Mesenchymal stem cell (in vitro differentiated cells and primary cell): ENCODE data around the gene RIPPLY2.

Experiments used
- DNase-seq: peaks from one replicate; pipeline ENCODE4 v3.0.0-alpha.2; 2013
- H2AFZ ChIP-seq: one replicate; pipeline ENCODE4 v1.6.1; 2013; ENCODE audit warnings: low read depth, mild to moderate bottlenecking, control low read depth, inconsistent platforms, low read length, moderate library complexity
- H2AK5ac ChIP-seq: 2 replicates; pipeline ENCODE4 v1.6.1; 2013; ENCODE audit warnings: low read length, moderate library complexity, mild to moderate bottlenecking, inconsistent platforms; ENCODE audit not compliant: severe bottlenecking
- H2BK120ac ChIP-seq: one replicate; pipeline ENCODE4 v1.6.1; 2013; ENCODE audit warnings: low read depth, mild to moderate bottlenecking, inconsistent platforms, low read length, moderate library complexity
- H2BK12ac ChIP-seq, 2 experiments: one replicate each; pipeline ENCODE4 v1.6.1; 2013; ENCODE audit warnings: inconsistent platforms in 2 of 2, low read length in 2 of 2, mild to moderate bottlenecking in 2 of 2, moderate library complexity in 2 of 2, control low read depth in 1 of 2
- H2BK15ac ChIP-seq: one replicate; pipeline ENCODE4 v1.6.1; 2013; ENCODE audit warnings: mild to moderate bottlenecking, low read depth, inconsistent platforms; ENCODE audit not compliant: poor library complexity, severe bottlenecking
- H2BK5ac ChIP-seq: 2 replicates; pipeline ENCODE4 v1.6.1; 2013; ENCODE audit warnings: low read depth, mild to moderate bottlenecking, low read length, control low read depth, inconsistent platforms; ENCODE audit not compliant: poor library complexity, severe bottlenecking
- H3K14ac ChIP-seq, 2 experiments: one replicate each; pipeline ENCODE4 v1.6.1; 2013; ENCODE audit warnings: inconsistent platforms in 2 of 2, low read length in 2 of 2, control low read depth in 1 of 2, mild to moderate bottlenecking in 1 of 2, moderate library complexity in 1 of 2
- H3K18ac ChIP-seq, 2 experiments: one replicate each; pipeline ENCODE4 v1.6.1; 2013; ENCODE audit warnings: inconsistent platforms in 2 of 2, low read length in 2 of 2, control low read depth in 1 of 2, low read depth in 1 of 2, mild to moderate bottlenecking in 1 of 2
- H3K23ac ChIP-seq, 2 experiments: one replicate each; pipeline ENCODE4 v1.6.1; 2013; ENCODE audit warnings: inconsistent platforms in 2 of 2, low read length in 2 of 2, mild to moderate bottlenecking in 2 of 2, moderate library complexity in 2 of 2, control low read depth in 1 of 2
- H3K27ac ChIP-seq: 2 replicates; pipeline ENCODE4 v1.5.1; 2013; ENCODE audit warnings: mild to moderate bottlenecking, moderate library complexity, low read length, control low read depth, inconsistent platforms; ENCODE audit not compliant: poor library complexity, severe bottlenecking
- H3K27me3 ChIP-seq, 2 experiments: 2 replicates each; pipeline versions ENCODE4 v1.6.1 to v1.7.0; 2013; ENCODE audit warnings: low read length in 2 of 2, mild to moderate bottlenecking in 2 of 2, moderate library complexity in 2 of 2, control low read depth in 1 of 2, inconsistent platforms in 1 of 2; ENCODE audit not compliant: control insufficient read depth in 1 of 2, insufficient read depth in 1 of 2
- H3K36me3 ChIP-seq, 2 experiments: 2 replicates each; pipeline versions ENCODE4 v1.6.1 to v1.7.0; 2013; ENCODE audit warnings: low read length in 2 of 2, control low read depth in 1 of 2, inconsistent platforms in 1 of 2, low read depth in 1 of 2, mild to moderate bottlenecking in 1 of 2; ENCODE audit not compliant: insufficient read depth in 2 of 2, control insufficient read depth in 1 of 2
- H3K4ac ChIP-seq, 2 experiments: one replicate each; pipeline ENCODE4 v1.6.1; 2013; ENCODE audit warnings: inconsistent platforms in 2 of 2, low read length in 2 of 2, mild to moderate bottlenecking in 2 of 2, moderate library complexity in 2 of 2, control low read depth in 1 of 2, low read depth in 1 of 2
- H3K4me1 ChIP-seq: 2 replicates; pipeline ENCODE4 v1.6.1; 2013; ENCODE audit warnings: low read depth, low read length, control low read depth; ENCODE audit not compliant: control insufficient read depth, insufficient read depth
- H3K4me2 ChIP-seq: 2 replicates; pipeline ENCODE4 v1.6.1; 2013; ENCODE audit warnings: low read length, mild to moderate bottlenecking, inconsistent platforms; ENCODE audit not compliant: poor library complexity, severe bottlenecking
- H3K4me3 ChIP-seq, 2 experiments: 2 replicates each; pipeline versions ENCODE4 v1.5.1 to v1.7.0; 2013; ENCODE audit warnings: low read length in 2 of 2, mild to moderate bottlenecking in 2 of 2, control low read depth in 1 of 2, low read depth in 1 of 2; ENCODE audit not compliant: insufficient read depth in 1 of 2
- H3K79me1 ChIP-seq: replicated peaks from 2 replicates; pipeline ENCODE4 v1.6.1; 2013; ENCODE audit warnings: mild to moderate bottlenecking, control low read depth, low read length, inconsistent platforms; ENCODE audit not compliant: poor library complexity, severe bottlenecking
- H3K9ac ChIP-seq: 2 replicates; pipeline ENCODE4 v1.7.0; 2013; ENCODE audit warnings: mild to moderate bottlenecking, low read length, moderate library complexity
- H3K9me3 ChIP-seq: 2 replicates; pipeline ENCODE4 v1.7.0; 2013; ENCODE audit warnings: mild to moderate bottlenecking, low read length; ENCODE audit not compliant: control insufficient read depth
- H4K8ac ChIP-seq: one replicate; pipeline ENCODE4 v1.6.1; 2013; ENCODE audit warnings: inconsistent platforms, mild to moderate bottlenecking, low read length, moderate library complexity
- H4K91ac ChIP-seq: one replicate; pipeline ENCODE4 v1.6.1; 2013; ENCODE audit warnings: mild to moderate bottlenecking, low read length, inconsistent platforms
- WGBS: methylation state at CpG from one replicate; pipeline ENCODE4 v1.1.7; 2013; ENCODE audit warnings: mixed read lengths; 5-methylcytosine and 5-hydroxymethylcytosine counted together

Gene RIPPLY2

GRCh38 chr6:83849610-83850009, 3.5 kb upstream of the RIPPLY2 start:
- Histone ChIP-seq H3K14ac (no peak overlapping the region), H2AFZ (no peak overlapping the region)

GRCh38 chr6:83852528-83853177, 507 bp upstream of the RIPPLY2 start:
- peak overlapping the region; percentile 37 for H3K9ac ChIP-seq
- no peak overlapping the region for H3K14ac ChIP-seq
- no peak overlapping the region for H2BK5ac ChIP-seq
- no peak overlapping the region for H4K91ac ChIP-seq
- no peak overlapping the region for H3K4ac ChIP-seq
- no peak overlapping the region for H3K18ac ChIP-seq
- H4K8ac ChIP-seq: no peak overlapping the region
- DNase-seq: no peak
- peak overlapping the region; percentile 59 to 77 for H3K4me3 ChIP-seq
- H2BK120ac ChIP-seq: no peak overlapping the region
- no peak overlapping the region for H3K23ac ChIP-seq
- no peak overlapping the region for H2AK5ac ChIP-seq
- H3K4me1 ChIP-seq: peaks cover 13% of the 10 kb centered on the region
- H3K4me2 ChIP-seq: peak overlapping the region; percentile 88
- peaks cover 0 to 3% of the 10 kb centered on the region in 2 experiments for H3K36me3 ChIP-seq
- H2BK15ac ChIP-seq: no peak overlapping the region
- H3K79me1 ChIP-seq: no peaks in the 10 kb centered on the region
- H3K27me3 ChIP-seq: peaks cover 34 to 51% of the 10 kb centered on the region in 2 experiments
- H3K27ac ChIP-seq: no peak overlapping the region
- 9% methylated on average over 14 of the region's 16 CpGs for WGBS
- H2BK12ac ChIP-seq: no peak overlapping the region
- peak overlapping the region; percentile 75 for H2AFZ ChIP-seq
- no peaks in the 10 kb centered on the region for H3K9me3 ChIP-seq

More at GRCh38 chr6:83849610-83850009, 3.5 kb upstream of the RIPPLY2 start:
- no peak overlapping the region for H3K23ac ChIP-seq
- no peak overlapping the region for H3K9ac ChIP-seq
- H3K79me1 ChIP-seq: no peaks in the 10 kb centered on the region
- H2AK5ac ChIP-seq: no peak overlapping the region
- H3K4me1 ChIP-seq: peaks cover 13% of the 10 kb centered on the region
- no peak overlapping the region for H2BK15ac ChIP-seq
- no peak overlapping the region for H3K18ac ChIP-seq
- no peak overlapping the region for H2BK5ac ChIP-seq
- peaks cover 22 to 46% of the 10 kb centered on the region in 2 experiments for H3K27me3 ChIP-seq
- no peak overlapping the region for H3K4ac ChIP-seq
- DNase-seq: no peak
- WGBS: 80% methylated on average over 3 of the region's 3 CpGs
- H4K8ac ChIP-seq: no peak overlapping the region
- no peak overlapping the region for H2BK12ac ChIP-seq
- H3K36me3 ChIP-seq: peaks cover 0 to 3% of the 10 kb centered on the region in 2 experiments
- H3K4me2 ChIP-seq: no peak overlapping the region
- H4K91ac ChIP-seq: no peak overlapping the region
- H3K4me3 ChIP-seq: no peak overlapping the region
- no peak overlapping the region for H3K27ac ChIP-seq
- H2BK120ac ChIP-seq: no peak overlapping the region
- no peaks in the 10 kb centered on the region for H3K9me3 ChIP-seq

DNA sequence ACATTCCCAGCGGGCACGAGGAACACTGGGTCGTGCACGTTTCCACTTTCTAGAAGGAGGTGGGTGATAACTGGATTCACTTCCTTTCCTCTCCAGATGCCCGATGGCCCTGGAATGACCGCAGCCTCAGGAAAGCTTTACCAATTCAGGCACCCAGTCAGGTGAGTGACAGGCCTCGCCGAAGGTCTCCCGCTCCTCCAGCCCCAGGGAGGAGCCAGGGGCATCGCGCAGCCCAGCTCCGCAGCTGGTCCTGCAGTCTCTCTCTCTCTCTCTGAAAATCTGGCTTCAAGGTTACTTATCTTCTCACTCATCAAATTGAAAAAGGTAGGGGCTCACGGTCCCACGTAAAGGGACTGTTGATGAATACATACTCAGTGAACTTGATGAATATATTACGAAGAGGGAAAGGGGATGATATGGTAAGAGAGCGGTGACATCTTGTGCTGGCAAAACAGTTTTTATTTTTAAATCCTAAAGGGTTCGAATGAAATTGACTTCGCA, 891 bp downstream of the RIPPLY2 start:
- H3K4ac ChIP-seq: no peak overlapping the region
- H4K8ac ChIP-seq: no peak overlapping the region
- peak overlapping the region; percentile 59 to 77 for H3K4me3 ChIP-seq
- no peak overlapping the region for H2BK120ac ChIP-seq
- H2BK12ac ChIP-seq: no peak overlapping the region
- no peaks in the 10 kb centered on the region for H3K9me3 ChIP-seq
- 17% methylated on average over 18 of the region's 18 CpGs for WGBS
- no peaks in the 10 kb centered on the region for H3K79me1 ChIP-seq
- peak overlapping the region; percentile 88 for H3K4me2 ChIP-seq
- no peak overlapping the region for H3K23ac ChIP-seq
- no peak overlapping the region for H3K27ac ChIP-seq
- H2AFZ ChIP-seq: no peak overlapping the region
- H3K36me3 ChIP-seq: peaks cover 0 to 3% of the 10 kb centered on the region in 2 experiments
- no peak overlapping the region for H4K91ac ChIP-seq
- no peak overlapping the region for H3K18ac ChIP-seq
- H3K4me1 ChIP-seq: peaks cover 13% of the 10 kb centered on the region
- H3K9ac ChIP-seq: no peak overlapping the region
- H2BK15ac ChIP-seq: no peak overlapping the region
- no peak overlapping the region for H2AK5ac ChIP-seq
- no peak overlapping the region for H2BK5ac ChIP-seq
- H3K14ac ChIP-seq: no peak overlapping the region
- no peak for DNase-seq
- H3K27me3 ChIP-seq: peaks cover 34 to 51% of the 10 kb centered on the region in 2 experiments

GRCh38 chr6:83854766-83855165, 1.6 kb downstream of the RIPPLY2 start:
- DNase-seq: no peak
- H3K9ac ChIP-seq: no peak overlapping the region
- H4K8ac ChIP-seq: no peak overlapping the region
- no peaks in the 10 kb centered on the region for H3K9me3 ChIP-seq
- no peak overlapping the region for H2BK120ac ChIP-seq
- H2BK12ac ChIP-seq: no peak overlapping the region
- no peak overlapping the region for H2BK15ac ChIP-seq
- H3K36me3 ChIP-seq: peaks cover 0 to 3% of the 10 kb centered on the region in 2 experiments
- whole genome bisulfite sequencing: 52% methylated on average over 5 of the region's 5 CpGs
- H3K4me1 ChIP-seq: peaks cover 13% of the 10 kb centered on the region
- no peak overlapping the region for H3K23ac ChIP-seq
- no peak overlapping the region for H2BK5ac ChIP-seq
- no peak overlapping the region for H3K27ac ChIP-seq
- no peak overlapping the region for H2AK5ac ChIP-seq
- no peak overlapping the region for H3K4me2 ChIP-seq
- no peak overlapping the region for H3K14ac ChIP-seq
- no peak overlapping the region for H4K91ac ChIP-seq
- no peaks in the 10 kb centered on the region for H3K79me1 ChIP-seq
- no peak overlapping the region for H3K4ac ChIP-seq
- H3K27me3 ChIP-seq: peaks cover 34 to 51% of the 10 kb centered on the region in 2 experiments
- no peak overlapping the region for H3K4me3 ChIP-seq
- H2AFZ ChIP-seq: no peak overlapping the region
- no peak overlapping the region for H3K18ac ChIP-seq
